Neural progenitor cell (in vitro differentiated cells): Measurements from ENCODE around the gene CLK3. TPM values are rescaled to one million over a fixed set of nuclear protein-coding genes. Genes with fewer than 3 reads are reported as not detected.
A peak's percentile ranks its signal among the peaks of the same experiment; 100 is the strongest.

Experiments used
- DNase-seq: peaks from one replicate; pipeline ENCODE4 v3.0.0-alpha.2; 2016; ENCODE audit warnings: low spot score
- H2AFZ ChIP-seq: fragments of 200-600 bp; sonication (generic); replicated peaks from 2 replicates; pipeline ENCODE4 v1.6.1; 2016; ENCODE audit warnings: antibody characterized with exemption
- H3F3A ChIP-seq: fragments of 200-600 bp; sonication (generic); 2 replicates; pipeline ENCODE4 v1.6.1; 2016; ENCODE audit warnings: antibody characterized with exemption, low read depth
- H3K27ac ChIP-seq: fragments of 200-600 bp; sonication (generic); 2 replicates; pipeline ENCODE4 v1.5.1; 2016; ENCODE audit warnings: mild to moderate bottlenecking
- H3K27me3 ChIP-seq: fragments of 200-600 bp; sonication (generic); 2 replicates; pipeline ENCODE4 v1.6.1; 2016; ENCODE audit warnings: mild to moderate bottlenecking, moderate library complexity
- H3K36me3 ChIP-seq: fragments of 200-600 bp; sonication (generic); 2 replicates; pipeline ENCODE4 v1.5.1; 2016
- H3K4me1 ChIP-seq: fragments of 200-600 bp; sonication (generic); 2 replicates; pipeline ENCODE4 v1.6.1; 2016; ENCODE audit warnings: mixed run types
- H3K4me2 ChIP-seq: fragments of 200-600 bp; sonication (generic); 2 replicates; pipeline ENCODE4 v1.6.1; 2016
- H3K4me3 ChIP-seq: fragments of 200-600 bp; sonication (generic); 2 replicates; pipeline ENCODE4 v1.5.1; 2016
- H3K79me2 ChIP-seq: fragments of 200-600 bp; sonication (generic); 2 replicates; pipeline ENCODE4 v1.6.1; 2016; ENCODE audit warnings: low read depth
- H3K9ac ChIP-seq: fragments of 200-600 bp; sonication (generic); 2 replicates; pipeline ENCODE4 v1.6.1; 2016
- H3K9me3 ChIP-seq: fragments of 200-600 bp; sonication (generic); 2 replicates; pipeline ENCODE4 v1.5.1; 2016; ENCODE audit warnings: low read depth
- H4K20me1 ChIP-seq: fragments of 200-600 bp; sonication (generic); 2 replicates; pipeline ENCODE4 v1.6.1; 2016; ENCODE audit warnings: low read depth
- H3K27ac Mint-ChIP-seq: 3 replicates; pipeline ENCODE4 v1.8.0; 2021; ENCODE audit warnings: mixed read lengths
- H3K27me3 Mint-ChIP-seq: 2 replicates; pipeline ENCODE4 v1.8.0; 2022; ENCODE audit warnings: low read depth, mild to moderate bottlenecking, inconsistent platforms, moderate library complexity, mixed read lengths; ENCODE audit not compliant: insufficient read depth
- H3K36me3 Mint-ChIP-seq: 3 replicates; pipeline ENCODE4 v1.8.0; 2021; ENCODE audit warnings: mixed read lengths
- H3K4me1 Mint-ChIP-seq: 3 replicates; pipeline ENCODE4 v1.8.0; 2021; ENCODE audit warnings: mixed read lengths
- H3K4me3 Mint-ChIP-seq: 3 replicates; pipeline ENCODE4 v1.8.0; 2021; ENCODE audit warnings: mild to moderate bottlenecking, moderate library complexity, mixed read lengths
- H3K9me3 Mint-ChIP-seq: 3 replicates; pipeline ENCODE4 v1.8.0; 2020; ENCODE audit warnings: mixed read lengths
- EZH2 ChIP-seq: fragments of 200-600 bp; sonication (generic); IDR thresholded peaks from 2 replicates; pipeline ENCODE4 v1.6.1; 2017; ENCODE audit warnings: antibody characterized with exemption, mild to moderate bottlenecking, moderate library complexity
- EZH2phosphoT487 ChIP-seq: fragments of 200-600 bp; sonication (generic); IDR thresholded peaks from 2 replicates; pipeline ENCODE4 v1.6.1; 2017; ENCODE audit warnings: antibody characterized with exemption
- total RNA-seq: library from RNA; depleted of rRNA; stranded (reverse); fragments of >200 nt; gene quantifications from 2 replicates; pipeline ENCODE4 v1.2.3, GENCODE V29; 2015; ENCODE audit warnings: low replicate concordance
- TF ChIP-seq, protein P1 (sequence below): fragments of 200-600 bp; sonication (generic); IDR thresholded peaks from 2 replicates; pipeline ENCODE4 v1.5.1; 2017; ENCODE audit warnings: antibody characterized with exemption, mild to moderate bottlenecking

CLK3 gene
- total RNA-seq, 1 donor from 2014 or later = 66.1 TPM

DNA sequence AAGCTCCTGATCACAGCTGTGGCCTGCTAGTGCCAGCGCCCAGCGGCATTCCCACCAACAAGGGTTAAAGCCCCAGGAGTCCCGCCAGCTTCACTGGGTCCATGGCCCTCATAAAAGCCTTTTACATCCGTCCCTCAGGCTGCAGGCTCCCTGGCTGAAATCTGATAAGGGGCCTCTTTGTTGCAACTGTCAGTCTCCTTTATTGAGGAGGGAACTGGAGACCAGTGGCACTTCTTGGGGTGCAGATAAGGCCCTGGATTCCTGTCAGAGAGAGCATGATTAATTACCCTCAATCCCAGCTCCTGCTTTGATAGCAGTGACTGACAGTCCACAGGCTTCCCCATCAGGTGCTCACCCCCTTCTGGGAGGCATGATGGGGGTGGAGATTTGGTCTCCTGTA lies 30.9 kb upstream of the CLK3 start:
- Histone ChIP-seq H3K4me2 (peak overlapping the region; percentile 51), H3K27ac (peak overlapping the region; percentile 49), H3K36me3 (no peaks in the 10 kb centered on the region), H3K9me3 (no peaks in the 10 kb centered on the region), H3K79me2 (peaks cover 19% of the 10 kb centered on the region), H3K9ac (no peak overlapping the region), H3K4me3 (no peak overlapping the region), H3F3A (peaks cover 46% of the 10 kb centered on the region), H3K27me3 (no peaks in the 10 kb centered on the region), H3K4me1 (peaks cover 37% of the 10 kb centered on the region), H4K20me1 (peaks cover 95% of the 10 kb centered on the region), H2AFZ (no peak overlapping the region)
- H3K36me3 Mint-ChIP-seq = peaks cover 15% of the 10 kb centered on the region
- TF ChIP-seq EZH2 (no peak), EZH2phosphoT487 (no peak)
- TF ChIP-seq, protein P1, sequence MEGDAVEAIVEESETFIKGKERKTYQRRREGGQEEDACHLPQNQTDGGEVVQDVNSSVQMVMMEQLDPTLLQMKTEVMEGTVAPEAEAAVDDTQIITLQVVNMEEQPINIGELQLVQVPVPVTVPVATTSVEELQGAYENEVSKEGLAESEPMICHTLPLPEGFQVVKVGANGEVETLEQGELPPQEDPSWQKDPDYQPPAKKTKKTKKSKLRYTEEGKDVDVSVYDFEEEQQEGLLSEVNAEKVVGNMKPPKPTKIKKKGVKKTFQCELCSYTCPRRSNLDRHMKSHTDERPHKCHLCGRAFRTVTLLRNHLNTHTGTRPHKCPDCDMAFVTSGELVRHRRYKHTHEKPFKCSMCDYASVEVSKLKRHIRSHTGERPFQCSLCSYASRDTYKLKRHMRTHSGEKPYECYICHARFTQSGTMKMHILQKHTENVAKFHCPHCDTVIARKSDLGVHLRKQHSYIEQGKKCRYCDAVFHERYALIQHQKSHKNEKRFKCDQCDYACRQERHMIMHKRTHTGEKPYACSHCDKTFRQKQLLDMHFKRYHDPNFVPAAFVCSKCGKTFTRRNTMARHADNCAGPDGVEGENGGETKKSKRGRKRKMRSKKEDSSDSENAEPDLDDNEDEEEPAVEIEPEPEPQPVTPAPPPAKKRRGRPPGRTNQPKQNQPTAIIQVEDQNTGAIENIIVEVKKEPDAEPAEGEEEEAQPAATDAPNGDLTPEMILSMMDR = no peak
- peaks cover 24% of the 10 kb centered on the region for H3K4me1 Mint-ChIP-seq
- H3K27me3 Mint-ChIP-seq = peaks cover 5% of the 10 kb centered on the region
- no peak overlapping the region for H3K4me3 Mint-ChIP-seq
- peak; percentile 63 for DNase-seq
- H3K27ac Mint-ChIP-seq = peak overlapping the region; percentile 42
- no peaks in the 10 kb centered on the region for H3K9me3 Mint-ChIP-seq

DNA sequence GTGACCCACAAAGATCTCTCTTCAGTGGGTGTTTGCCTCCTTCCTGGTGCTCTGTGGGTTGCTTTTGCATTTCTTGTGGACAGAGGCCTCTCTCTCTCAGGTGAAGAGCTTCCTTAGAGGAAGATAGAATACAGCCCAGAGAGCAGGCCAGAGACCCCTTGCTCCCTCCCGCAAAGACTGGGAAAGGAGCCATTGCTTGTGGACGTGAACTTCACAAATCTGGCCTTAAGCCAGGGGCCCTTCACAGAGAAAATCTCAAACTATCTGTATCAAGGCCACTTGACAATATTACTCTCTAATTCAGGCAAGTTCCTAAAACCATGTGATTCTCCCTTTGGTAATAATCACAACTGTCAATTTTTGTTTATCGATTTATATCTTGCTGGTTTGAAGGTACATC lies 30.4 kb upstream of the CLK3 start:
- Histone ChIP-seq H3K9me3 (no peaks in the 10 kb centered on the region), H3K36me3 (no peaks in the 10 kb centered on the region), H3K4me1 (peaks cover 37% of the 10 kb centered on the region), H3K27ac (no peak overlapping the region), H2AFZ (no peak overlapping the region), H3K9ac (no peak overlapping the region), H3K27me3 (no peaks in the 10 kb centered on the region), H4K20me1 (peaks cover 92% of the 10 kb centered on the region), H3K4me3 (no peak overlapping the region), H3K4me2 (peak overlapping the region; percentile 51), H3F3A (peaks cover 46% of the 10 kb centered on the region), H3K79me2 (peaks cover 19% of the 10 kb centered on the region)
- H3K4me1 Mint-ChIP-seq = peaks cover 24% of the 10 kb centered on the region
- H3K4me3 Mint-ChIP-seq = no peak overlapping the region
- H3K36me3 Mint-ChIP-seq = peaks cover 18% of the 10 kb centered on the region
- no peak for TF ChIP-seq EZH2
- no peak for TF ChIP-seq EZH2phosphoT487
- TF ChIP-seq, protein P1 = no peak
- no peak for DNase-seq
- H3K27me3 Mint-ChIP-seq = peaks cover 5% of the 10 kb centered on the region
- H3K9me3 Mint-ChIP-seq = no peaks in the 10 kb centered on the region
- peak overlapping the region; percentile 33 for H3K27ac Mint-ChIP-seq

DNA sequence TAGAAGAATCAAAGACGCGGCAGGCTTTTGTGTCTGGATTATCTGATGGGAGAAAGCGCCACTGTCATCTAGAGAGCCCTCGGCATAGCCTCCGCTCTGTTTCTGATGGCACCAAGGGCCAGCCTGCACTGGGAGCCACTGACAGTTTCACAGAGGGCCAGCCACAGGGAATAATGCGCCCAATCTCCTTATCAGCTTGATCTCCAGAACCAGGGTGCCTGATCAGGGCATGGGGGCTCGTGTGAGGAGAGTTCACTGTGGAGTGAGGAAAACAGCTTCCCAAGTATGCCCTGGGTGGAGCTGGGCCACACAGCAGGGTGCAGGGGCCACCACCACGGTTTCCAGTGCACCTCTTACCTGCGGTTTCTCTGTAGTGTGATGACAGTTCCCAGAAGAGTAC lies 29.8 kb upstream of the CLK3 start:
- Mint-ChIP-seq H3K4me1 (peaks cover 24% of the 10 kb centered on the region), H3K9me3 (no peaks in the 10 kb centered on the region), H3K27ac (peak overlapping the region; percentile 25), H3K36me3 (peaks cover 23% of the 10 kb centered on the region), H3K4me3 (no peak overlapping the region), H3K27me3 (peaks cover 5% of the 10 kb centered on the region)
- H3K27me3 ChIP-seq = no peaks in the 10 kb centered on the region
- H3K27ac ChIP-seq = no peak overlapping the region
- H3F3A ChIP-seq = peaks cover 46% of the 10 kb centered on the region
- peaks cover 37% of the 10 kb centered on the region for H3K4me1 ChIP-seq
- no peak overlapping the region for H3K9ac ChIP-seq
- TF ChIP-seq EZH2phosphoT487 (no peak), EZH2 (no peak)
- TF ChIP-seq, protein P1 = no peak
- no peak for DNase-seq
- no peak overlapping the region for H2AFZ ChIP-seq
- H4K20me1 ChIP-seq = peaks cover 94% of the 10 kb centered on the region
- H3K79me2 ChIP-seq = peaks cover 19% of the 10 kb centered on the region
- H3K36me3 ChIP-seq = no peaks in the 10 kb centered on the region
- H3K9me3 ChIP-seq = no peaks in the 10 kb centered on the region
- no peak overlapping the region for H3K4me3 ChIP-seq
- H3K4me2 ChIP-seq = no peak overlapping the region
